GM12865 (cell line): ENCODE measurements around the gene KIRREL3.

Experiments
- DNase-seq: peaks from one replicate; pipeline ENCODE4 v3.0.0; 2010; ENCODE audit warnings: low read depth
- H3K4me3 ChIP-seq: 2 replicates; pipeline ENCODE4 v1.5.1; 2011; ENCODE audit warnings: mild to moderate bottlenecking, low read depth, low read length, control low read depth
- CTCF ChIP-seq: IDR thresholded peaks from 2 replicates; pipeline ENCODE4 v1.5.1; 2011; ENCODE audit warnings: low read length, control low read depth, low read depth, inconsistent platforms; ENCODE audit not compliant: insufficient read depth; ENCODE audit errors: missing control alignments

KIRREL3 gene

DNA sequence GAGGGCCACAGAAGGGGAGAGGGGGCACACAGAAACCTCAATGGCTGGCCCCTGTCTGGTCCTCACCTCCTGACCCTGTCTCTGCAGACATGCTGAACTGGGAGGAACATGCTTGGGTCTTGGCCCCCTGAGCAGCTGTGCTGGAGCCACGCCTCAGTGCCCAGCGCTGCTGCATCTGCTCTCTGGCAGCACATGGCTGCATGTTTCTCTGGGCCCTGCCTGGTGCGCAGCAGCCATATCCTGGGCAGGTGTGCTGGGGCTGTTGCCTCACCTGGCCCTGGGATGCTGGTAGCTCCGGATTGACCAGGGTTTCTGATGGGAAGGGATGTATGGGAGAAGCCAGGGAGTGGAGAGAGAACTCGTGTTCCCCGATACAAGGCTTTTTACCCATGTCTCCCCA is 397.1 kb downstream of the KIRREL3 start:
- TF ChIP-seq CTCF, result no peak
- H3K4me3 ChIP-seq, result no peak overlapping the region
- DNase-seq, result no peak

DNA sequence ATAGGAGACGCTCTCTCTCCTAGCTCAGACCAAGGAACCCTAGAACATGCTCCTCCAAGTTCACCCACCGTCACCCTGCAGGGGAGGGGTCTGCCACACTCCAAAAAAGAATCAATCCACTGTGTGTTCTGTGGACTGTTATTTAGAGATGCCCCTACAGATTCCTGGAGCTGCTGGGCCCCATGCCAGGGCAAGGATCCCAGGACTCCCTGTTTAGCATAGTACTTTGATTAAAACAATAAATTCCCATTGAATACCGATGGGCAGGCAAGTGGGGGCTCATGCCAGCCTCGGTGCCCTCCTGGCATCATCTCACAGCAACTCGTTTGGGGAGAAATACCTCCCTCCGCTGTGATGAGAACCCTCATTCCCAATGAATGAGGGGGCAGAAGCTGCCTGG is 397.6 kb downstream of the KIRREL3 start:
- DNase-seq, result no peak
- TF ChIP-seq CTCF, result no peak
- no peak overlapping the region for H3K4me3 ChIP-seq

GRCh38 chr11:126602349-126602940 is 398.1 kb downstream of the KIRREL3 start:
- no peak for TF ChIP-seq CTCF
- H3K4me3 ChIP-seq, result no peak overlapping the region
- DNase-seq, result no peak

DNA sequence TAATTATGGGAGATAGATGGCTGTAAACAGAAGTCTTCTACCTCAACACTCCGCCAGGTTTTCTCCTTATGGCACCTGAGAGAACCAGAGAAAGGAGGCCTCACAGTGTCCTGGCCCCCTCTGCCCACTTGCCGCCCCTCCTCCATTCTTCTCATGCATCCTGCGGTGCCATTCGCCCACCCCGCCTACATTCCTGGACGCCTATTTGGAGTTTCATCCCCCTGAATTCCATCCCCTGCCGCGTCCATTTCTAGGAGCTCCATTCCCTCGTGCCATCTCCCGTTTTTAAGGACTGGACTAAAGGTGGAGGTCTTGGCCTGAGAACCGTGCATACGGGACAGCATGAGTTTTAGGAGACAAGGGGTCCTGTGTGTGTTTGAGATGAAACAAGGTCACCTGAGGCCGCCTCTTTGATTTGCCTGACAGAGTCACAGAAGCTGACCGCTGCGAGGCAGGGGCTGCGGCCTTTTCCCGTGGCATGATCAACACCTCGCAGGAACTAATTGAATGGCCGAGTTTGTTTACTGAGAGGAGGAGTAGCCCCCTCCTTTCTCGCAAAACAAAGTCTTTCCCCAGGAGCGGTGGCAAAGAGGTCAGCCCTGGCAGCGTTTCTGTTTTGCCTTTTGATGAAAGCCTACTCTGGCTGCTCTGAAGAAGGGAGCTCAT is 398.9 kb downstream of the KIRREL3 start:
- H3K4me3 ChIP-seq, result no peak overlapping the region
- DNase-seq, result no peak
- TF ChIP-seq CTCF, result no peak

DNA sequence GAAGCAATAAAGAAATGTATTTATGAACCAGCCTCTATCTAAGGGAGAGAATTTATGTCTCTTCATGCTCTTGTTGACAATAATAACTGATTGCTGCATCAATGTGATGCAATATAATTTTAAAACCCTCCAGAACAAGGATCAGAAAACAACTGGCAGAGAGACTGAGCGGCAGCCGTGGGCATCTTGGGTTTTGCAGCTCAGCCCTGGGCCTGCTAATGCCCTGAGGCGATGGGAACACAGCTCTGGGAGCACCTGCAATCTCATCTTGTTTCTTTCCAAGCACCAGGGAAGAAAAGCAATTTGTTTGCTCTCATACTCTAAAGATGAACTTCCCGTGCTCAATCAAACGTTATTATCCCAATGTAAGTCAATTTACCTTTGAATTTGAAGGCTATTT is 399.4 kb downstream of the KIRREL3 start:
- no peak for TF ChIP-seq CTCF
- DNase-seq, result no peak
- no peak overlapping the region for H3K4me3 ChIP-seq

DNA sequence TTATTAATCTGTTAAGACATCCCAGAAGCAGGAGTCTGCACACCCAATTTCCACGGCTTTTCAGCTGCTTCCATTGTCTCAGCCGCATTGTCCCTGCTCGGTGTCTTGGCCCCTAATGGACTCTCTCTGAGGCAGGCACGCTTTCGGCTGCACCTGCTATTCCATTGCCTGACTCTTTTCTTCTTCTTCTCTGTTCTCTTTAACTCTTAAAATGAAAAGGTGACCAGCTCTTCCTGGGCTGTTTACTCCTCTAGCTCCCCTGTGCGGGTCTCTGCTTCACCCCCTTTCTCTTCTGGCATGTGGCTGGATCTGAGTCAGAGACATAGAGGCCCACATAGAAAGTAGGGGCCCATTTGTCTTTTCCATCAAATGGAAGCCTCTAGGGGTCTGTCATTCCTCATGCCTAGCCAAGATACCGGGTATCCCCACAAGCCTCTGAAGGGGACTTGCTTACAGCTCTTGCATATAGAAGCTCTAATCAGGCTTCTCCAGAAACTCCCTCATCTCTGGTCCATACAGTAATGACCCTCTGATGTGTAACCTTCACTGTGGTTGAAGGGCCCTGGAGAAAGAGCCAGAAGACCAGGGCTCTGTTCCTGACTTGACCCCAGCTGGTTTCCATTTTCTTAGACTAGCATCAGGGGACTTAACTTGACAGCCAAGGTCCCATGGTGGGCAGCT is 401.2 kb downstream of the KIRREL3 start:
- DNase-seq, result no peak
- TF ChIP-seq CTCF, result no peak
- H3K4me3 ChIP-seq, result no peak overlapping the region
